ENCODE results near the gene TMEM89. TPM values are rescaled to one million over a fixed set of nuclear protein-coding genes. Genes with fewer than 3 reads are reported as not detected.
A peak's percentile ranks its signal among the peaks of the same experiment; 100 is the strongest.

TMEM89 gene
- 0.51 TPM in 1 of 2 replicates, not detected in the other for total RNA-seq (2012; rRNA removed)

- peaks cover 25% of the 10 kb centered on the region for H3K4me1 ChIP-seq (ENCODE audit: control insufficient read depth, insufficient read depth, low read length)
- H3K27me3 ChIP-seq (ENCODE audit: control insufficient read depth, insufficient read depth, low read length): no peaks in the 10 kb centered on the region
- no peak within 1 kb of the TSS for H3K9ac ChIP-seq (ENCODE audit: low read depth, low read length)
- peaks cover 6% of the 10 kb centered on the region for H3K9me3 ChIP-seq (replicated peaks; ENCODE audit: low read length)
- H3K4me3 ChIP-seq (ENCODE audit: low read length): no peak within 1 kb of the TSS
- no peak within 1 kb of the TSS for H3K4me2 ChIP-seq (ENCODE audit: low read length)
- H3K36me3 ChIP-seq (ENCODE audit: insufficient read depth, low read length): peaks cover 34% of the 10 kb centered on the region
These were observed at the start of gene TMEM89 for GRCh38 chr3:48621461-48621869. TMEM89 (minus strand) TSS chr3:48621769; CDS start chr3:48621756, 13 bp downstream.

GRCh38 chr3:48664929-48665328, 43.4 kb upstream of the TMEM89 start:
- Histone ChIP-seq H3K27me3 (ENCODE audit: control insufficient read depth, insufficient read depth, low read length) (no peaks in the 10 kb centered on the region), H3K4me3 (ENCODE audit: low read length) (no peak overlapping the region), H3K9ac (ENCODE audit: low read depth, low read length) (no peak overlapping the region), H3K4me2 (ENCODE audit: low read length) (no peak overlapping the region), H3K4me1 (ENCODE audit: control insufficient read depth, insufficient read depth, low read length) (peaks cover 19% of the 10 kb centered on the region), H3K9me3 (replicated peaks; ENCODE audit: low read length) (no peaks in the 10 kb centered on the region), H3K36me3 (ENCODE audit: insufficient read depth, low read length) (no peaks in the 10 kb centered on the region)

DNA sequence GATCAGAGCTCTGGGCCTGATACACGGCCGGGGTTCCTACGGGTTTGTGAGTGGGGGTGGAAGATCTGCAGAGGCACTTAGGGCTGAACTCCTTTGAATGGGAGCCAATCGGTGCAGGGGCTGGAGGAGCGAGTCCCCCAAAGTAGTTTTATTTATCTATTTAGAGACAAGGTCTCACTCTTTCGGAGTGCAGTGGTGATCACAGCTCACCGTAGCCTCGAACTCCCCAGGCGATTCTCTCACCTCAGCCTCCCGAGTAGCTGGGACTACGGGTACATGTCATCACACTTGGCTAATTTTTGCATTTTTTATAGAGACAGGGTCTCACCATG, 42.7 kb upstream of the TMEM89 start:
- peak overlapping the region; percentile 88 for H3K4me3 ChIP-seq (ENCODE audit: low read length)
- H3K4me1 ChIP-seq (ENCODE audit: control insufficient read depth, insufficient read depth, low read length): peaks cover 19% of the 10 kb centered on the region
- no peak overlapping the region for H3K9ac ChIP-seq (ENCODE audit: low read depth, low read length)
- no peaks in the 10 kb centered on the region for H3K36me3 ChIP-seq (ENCODE audit: insufficient read depth, low read length)
- H3K9me3 ChIP-seq (replicated peaks; ENCODE audit: low read length): no peaks in the 10 kb centered on the region
- no peaks in the 10 kb centered on the region for H3K27me3 ChIP-seq (ENCODE audit: control insufficient read depth, insufficient read depth, low read length)
- peak overlapping the region; percentile 98 for H3K4me2 ChIP-seq (ENCODE audit: low read length)

DNA sequence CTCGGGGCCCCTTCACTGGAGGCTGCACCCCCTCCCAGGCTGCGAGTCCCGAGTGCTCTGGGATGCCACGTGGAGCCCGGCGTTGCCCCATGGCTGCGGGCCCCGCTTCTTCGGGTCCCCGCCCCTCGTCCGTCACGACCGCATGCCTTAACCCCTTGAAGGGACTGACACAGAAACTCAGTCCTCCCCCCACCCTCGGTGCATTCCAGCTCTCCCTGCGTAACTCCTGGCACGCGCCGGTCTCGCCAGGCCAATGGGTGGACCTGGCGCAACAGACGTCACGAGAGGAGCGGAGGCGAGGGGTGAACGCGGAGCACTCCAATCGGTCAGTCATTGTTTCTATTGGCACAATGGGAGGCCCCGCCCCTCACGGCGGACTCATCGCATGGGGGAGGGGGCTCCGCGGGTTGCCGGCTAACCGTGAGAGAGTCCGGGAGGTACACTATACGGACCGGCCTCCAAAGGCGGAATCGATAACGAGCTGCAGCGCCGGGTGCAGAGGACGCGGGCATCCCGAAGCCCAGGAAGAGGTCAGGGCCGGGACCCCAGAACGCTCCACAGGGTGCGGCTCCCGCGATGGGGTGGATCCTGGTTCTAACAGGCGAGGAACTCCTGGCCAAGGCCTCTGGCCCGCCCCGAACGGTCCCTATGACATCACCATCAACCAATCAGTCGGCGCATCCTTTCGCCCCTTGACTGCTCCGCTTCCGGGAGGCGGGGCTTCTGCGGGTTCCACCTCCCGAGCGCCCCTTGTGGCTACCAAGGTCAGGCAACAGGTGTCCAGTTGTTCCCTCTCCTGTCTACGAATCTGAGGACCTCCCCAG, 42.1 kb upstream of the TMEM89 start:
- H3K36me3 ChIP-seq (ENCODE audit: insufficient read depth, low read length): no peaks in the 10 kb centered on the region
- peak overlapping the region; percentile 98 for H3K4me2 ChIP-seq (ENCODE audit: low read length)
- H3K4me1 ChIP-seq (ENCODE audit: control insufficient read depth, insufficient read depth, low read length): peaks cover 19% of the 10 kb centered on the region
- peak overlapping the region; percentile 91 for H3K9ac ChIP-seq (ENCODE audit: low read depth, low read length)
- peak overlapping the region; percentile 88 for H3K4me3 ChIP-seq (ENCODE audit: low read length)
- no peaks in the 10 kb centered on the region for H3K9me3 ChIP-seq (replicated peaks; ENCODE audit: low read length)
- no peaks in the 10 kb centered on the region for H3K27me3 ChIP-seq (ENCODE audit: control insufficient read depth, insufficient read depth, low read length)

GRCh38 chr3:48662753-48663488, 41.4 kb upstream of the TMEM89 start, which contains the start of gene CELSR3:
CELSR3 (minus strand) TSS chr3:48662886; CDS start chr3:48662634, 252 bp downstream.
- peak within 1 kb of the TSS; percentile 91 for H3K9ac ChIP-seq (ENCODE audit: low read depth, low read length)
- H3K4me3 ChIP-seq (ENCODE audit: low read length): peak within 1 kb of the TSS; percentile 88
- no peaks in the 10 kb centered on the region for H3K9me3 ChIP-seq (replicated peaks; ENCODE audit: low read length)
- peak within 1 kb of the TSS; percentile 98 for H3K4me2 ChIP-seq (ENCODE audit: low read length)
- no peaks in the 10 kb centered on the region for H3K36me3 ChIP-seq (ENCODE audit: insufficient read depth, low read length)
- H3K4me1 ChIP-seq (ENCODE audit: control insufficient read depth, insufficient read depth, low read length): peaks cover 19% of the 10 kb centered on the region
- H3K27me3 ChIP-seq (ENCODE audit: control insufficient read depth, insufficient read depth, low read length): no peaks in the 10 kb centered on the region

DNA sequence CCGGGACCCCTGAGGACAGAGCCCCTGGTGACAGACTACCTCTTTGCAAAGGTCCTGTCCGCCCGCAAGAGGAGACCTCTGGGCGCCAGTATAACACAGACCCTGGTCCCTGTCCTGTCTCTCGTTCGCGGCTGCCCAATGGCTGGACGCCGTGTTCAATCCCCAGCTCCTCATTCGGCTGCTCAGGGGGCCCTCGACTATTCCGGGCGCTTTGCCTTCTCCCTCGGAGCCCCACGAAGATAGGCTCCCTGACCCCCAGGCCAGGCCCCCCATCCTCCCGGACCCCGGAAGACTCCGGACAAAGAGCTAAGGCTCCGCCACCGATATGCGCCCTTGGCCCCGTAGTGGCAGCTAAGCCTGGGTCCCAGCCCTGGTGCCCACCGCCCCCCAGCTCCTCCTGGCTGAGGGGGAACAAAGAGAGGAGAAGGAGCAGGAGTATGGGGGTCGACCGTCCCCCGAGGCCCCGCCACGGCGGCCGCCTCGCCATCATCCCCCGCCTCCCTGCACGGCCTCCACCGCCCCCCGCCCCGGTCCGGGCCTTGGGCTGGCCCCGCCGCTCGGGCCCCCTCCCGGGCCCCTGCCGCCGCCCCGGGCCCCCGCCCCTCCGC, 40.7 kb upstream of the TMEM89 start:
- H3K4me1 ChIP-seq (ENCODE audit: control insufficient read depth, insufficient read depth, low read length): peaks cover 19% of the 10 kb centered on the region
- H3K27me3 ChIP-seq (ENCODE audit: control insufficient read depth, insufficient read depth, low read length): no peaks in the 10 kb centered on the region
- H3K4me3 ChIP-seq (ENCODE audit: low read length): peak overlapping the region; percentile 88
- H3K36me3 ChIP-seq (ENCODE audit: insufficient read depth, low read length): no peaks in the 10 kb centered on the region
- H3K9ac ChIP-seq (ENCODE audit: low read depth, low read length): no peak overlapping the region
- H3K4me2 ChIP-seq (ENCODE audit: low read length): peak overlapping the region; percentile 98
- no peaks in the 10 kb centered on the region for H3K9me3 ChIP-seq (replicated peaks; ENCODE audit: low read length)

DNA sequence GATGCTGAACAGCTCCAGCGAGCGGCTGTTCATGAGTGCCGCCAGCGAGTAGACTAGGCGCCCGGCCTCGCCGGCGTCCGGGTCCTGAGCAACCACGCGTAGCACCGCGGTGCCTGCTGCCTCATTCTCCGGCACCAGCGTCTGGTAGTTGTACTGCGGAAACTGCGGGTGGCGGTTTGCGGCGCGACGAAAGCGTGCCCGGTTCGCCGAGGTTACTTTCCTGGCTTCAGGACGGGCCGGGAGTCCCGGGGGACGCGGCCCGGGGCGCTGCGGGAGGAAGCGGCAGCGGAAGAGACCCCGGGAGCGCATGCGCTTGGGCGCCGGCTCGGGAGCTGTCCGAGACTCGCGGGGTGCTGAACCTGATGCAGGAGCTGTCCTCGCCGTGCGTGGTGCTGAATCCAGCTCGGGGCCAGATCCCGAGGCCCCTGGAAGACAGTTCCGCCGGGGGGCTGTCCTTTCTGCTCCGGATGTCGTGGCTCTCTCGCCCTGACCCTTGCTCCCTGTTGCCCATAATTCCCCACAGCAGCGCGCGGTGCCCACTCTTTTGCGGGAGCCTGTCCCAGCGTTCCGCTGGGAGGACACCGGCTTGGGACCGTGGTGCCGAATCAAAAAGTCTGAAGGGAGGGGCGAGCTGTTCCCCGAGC, 40.1 kb upstream of the TMEM89 start:
- Histone ChIP-seq H3K9ac (ENCODE audit: low read depth, low read length) (no peak overlapping the region), H3K4me3 (ENCODE audit: low read length) (peak overlapping the region; percentile 62), H3K27me3 (ENCODE audit: control insufficient read depth, insufficient read depth, low read length) (no peaks in the 10 kb centered on the region), H3K9me3 (replicated peaks; ENCODE audit: low read length) (no peaks in the 10 kb centered on the region), H3K4me1 (ENCODE audit: control insufficient read depth, insufficient read depth, low read length) (peaks cover 20% of the 10 kb centered on the region), H3K4me2 (ENCODE audit: low read length) (peak overlapping the region; percentile 88), H3K36me3 (ENCODE audit: insufficient read depth, low read length) (no peaks in the 10 kb centered on the region)

DNA sequence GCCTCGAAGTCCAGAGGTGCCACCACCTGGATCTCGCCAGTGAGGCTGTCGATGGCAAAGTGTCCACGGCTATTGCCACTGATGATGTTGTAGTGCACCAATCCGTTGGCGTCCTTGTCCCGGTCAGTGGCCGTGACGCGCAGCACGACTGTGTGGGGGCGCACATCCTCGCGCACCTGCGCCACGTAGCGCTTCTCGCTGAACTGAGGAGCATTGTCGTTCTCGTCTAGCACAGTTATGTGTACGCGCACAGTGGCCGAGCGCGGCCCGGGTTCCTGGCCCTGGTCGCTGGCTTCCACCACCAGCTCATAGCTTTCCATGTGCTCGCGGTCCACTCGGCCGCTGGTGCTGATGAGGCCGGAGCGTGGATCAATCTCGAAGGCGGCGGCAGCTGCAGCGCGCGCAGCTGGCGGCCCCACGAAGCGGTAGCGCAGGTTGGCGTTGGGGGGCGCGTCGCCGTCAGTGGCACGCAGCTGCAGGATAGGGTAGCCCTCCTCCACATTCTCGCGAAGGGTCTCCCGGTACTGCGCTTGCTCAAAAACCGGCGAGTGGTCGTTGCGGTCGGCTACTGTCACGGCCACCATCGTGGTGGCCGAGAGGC, 39.3 kb upstream of the TMEM89 start:
- Histone ChIP-seq H3K9me3 (replicated peaks; ENCODE audit: low read length) (no peaks in the 10 kb centered on the region), H3K9ac (ENCODE audit: low read depth, low read length) (no peak overlapping the region), H3K4me1 (ENCODE audit: control insufficient read depth, insufficient read depth, low read length) (peaks cover 26% of the 10 kb centered on the region), H3K4me3 (ENCODE audit: low read length) (peak overlapping the region; percentile 62), H3K27me3 (ENCODE audit: control insufficient read depth, insufficient read depth, low read length) (no peaks in the 10 kb centered on the region), H3K36me3 (ENCODE audit: insufficient read depth, low read length) (no peaks in the 10 kb centered on the region), H3K4me2 (ENCODE audit: low read length) (peak overlapping the region; percentile 88)

GRCh38 chr3:48656841-48657281, 35.3 kb upstream of the TMEM89 start:
- no peaks in the 10 kb centered on the region for H3K27me3 ChIP-seq (ENCODE audit: control insufficient read depth, insufficient read depth, low read length)
- peak overlapping the region; percentile 87 for H3K4me2 ChIP-seq (ENCODE audit: low read length)
- no peaks in the 10 kb centered on the region for H3K36me3 ChIP-seq (ENCODE audit: insufficient read depth, low read length)
- no peaks in the 10 kb centered on the region for H3K9me3 ChIP-seq (replicated peaks; ENCODE audit: low read length)
- H3K4me3 ChIP-seq (ENCODE audit: low read length): peak overlapping the region; percentile 72
- peaks cover 14% of the 10 kb centered on the region for H3K4me1 ChIP-seq (ENCODE audit: control insufficient read depth, insufficient read depth, low read length)
- no peak overlapping the region for H3K9ac ChIP-seq (ENCODE audit: low read depth, low read length)

- Histone ChIP-seq H3K9me3 (replicated peaks; ENCODE audit: low read length) (no peaks in the 10 kb centered on the region), H3K4me2 (ENCODE audit: low read length) (peak overlapping the region; percentile 87), H3K9ac (ENCODE audit: low read depth, low read length) (no peak overlapping the region), H3K4me1 (ENCODE audit: control insufficient read depth, insufficient read depth, low read length) (peaks cover 9% of the 10 kb centered on the region), H3K27me3 (ENCODE audit: control insufficient read depth, insufficient read depth, low read length) (no peaks in the 10 kb centered on the region), H3K4me3 (ENCODE audit: low read length) (peak overlapping the region; percentile 72), H3K36me3 (ENCODE audit: insufficient read depth, low read length) (no peaks in the 10 kb centered on the region)
These were observed 34.7 kb upstream of the TMEM89 start for GRCh38 chr3:48656061-48656840.

Data from skeletal muscle satellite cell (primary cell).